SU-DHL-6 (cell line): ENCODE data around the gene SAMD14.

Experiments
- H2AFZ ChIP-seq: fragments of 200-600 bp; sonication (generic); 2 replicates; pipeline ENCODE4 v1.6.1; 2014; ENCODE audit warnings: low read depth, mild to moderate bottlenecking, moderate library complexity, mixed read lengths, antibody characterized with exemption, low read length; ENCODE audit not compliant: severe bottlenecking
- H3F3A ChIP-seq: fragments of 200-600 bp; shearing (Covaris generic); 2 replicates; pipeline ENCODE4 v1.6.0; 2016; ENCODE audit warnings: antibody characterized with exemption, mild to moderate bottlenecking; ENCODE audit not compliant: insufficient read depth
- H3K27ac ChIP-seq: fragments of 200-600 bp; sonication (generic); 2 replicates; pipeline ENCODE4 v1.5.1; 2016; ENCODE audit warnings: low read depth, mild to moderate bottlenecking, low read length, moderate library complexity, mixed read lengths
- H3K27me3 ChIP-seq: fragments of 200-600 bp; sonication (generic), shearing (Covaris generic); 2 replicates; pipeline ENCODE4 v1.6.0; 2014; ENCODE audit warnings: mild to moderate bottlenecking, low read length
- H3K36me3 ChIP-seq: fragments of 200-600 bp; sonication (generic); 2 replicates; pipeline ENCODE4 v1.6.1; 2014; ENCODE audit warnings: mild to moderate bottlenecking, low read length, mixed read lengths
- H3K4me2 ChIP-seq: fragments of 300-600, 200-600 bp; shearing (Covaris generic), sonication (generic); 2 replicates; pipeline ENCODE4 v1.6.0; 2014; ENCODE audit warnings: low read length, low read depth, mild to moderate bottlenecking; ENCODE audit not compliant: poor library complexity, severe bottlenecking
- H3K4me3 ChIP-seq: fragments of 200-600 bp; sonication (generic); 2 replicates; pipeline ENCODE4 v1.5.1; 2014; ENCODE audit warnings: antibody characterized with exemption, low read length, mild to moderate bottlenecking, mixed read lengths; ENCODE audit not compliant: insufficient read depth, poor library complexity, severe bottlenecking
- H3K79me2 ChIP-seq: fragments of 200-600 bp; sonication (generic); 2 replicates; pipeline ENCODE4 v1.6.1; 2014; ENCODE audit warnings: mild to moderate bottlenecking, low read length, moderate library complexity; ENCODE audit not compliant: insufficient read depth
- H3K9ac ChIP-seq: fragments of 200-600 bp; sonication (generic); 2 replicates; pipeline ENCODE4 v1.7.0; 2014; ENCODE audit warnings: mild to moderate bottlenecking, low read length
- H3K9me2 ChIP-seq: fragments of 200-600 bp; sonication (generic); replicated peaks from 2 replicates; pipeline ENCODE4 v1.6.1; 2014; ENCODE audit warnings: low read length; ENCODE audit not compliant: insufficient read depth
- H3K9me3 ChIP-seq: fragments of 200-600 bp; sonication (generic); 2 replicates; pipeline ENCODE4 v1.6.1; 2014; ENCODE audit warnings: low read length, mixed read lengths; ENCODE audit not compliant: insufficient read depth
- H4K20me1 ChIP-seq: fragments of 200-600 bp; sonication (generic); 2 replicates; pipeline ENCODE4 v1.6.1; 2014; ENCODE audit warnings: low read depth, mild to moderate bottlenecking, antibody characterized with exemption, low read length, moderate library complexity, mixed read lengths
- EZH2phosphoT487 ChIP-seq: fragments of 200-600 bp; sonication (generic), shearing (Covaris generic); conservative IDR thresholded peaks from 2 replicates; pipeline ENCODE4 v1.6.1; 2018; ENCODE audit warnings: mild to moderate bottlenecking, antibody characterized with exemption, low read length, moderate library complexity, mixed read lengths
- TF ChIP-seq, protein P1 (sequence below): fragments of 200-600 bp; sonication (generic); IDR thresholded peaks from one replicate; pipeline ENCODE4 v1.5.1; 2017; ENCODE audit warnings: antibody characterized with exemption, mild to moderate bottlenecking, low read length, moderate library complexity; ENCODE audit not compliant: insufficient read depth, poor library complexity, severe bottlenecking

SAMD14 gene

DNA sequence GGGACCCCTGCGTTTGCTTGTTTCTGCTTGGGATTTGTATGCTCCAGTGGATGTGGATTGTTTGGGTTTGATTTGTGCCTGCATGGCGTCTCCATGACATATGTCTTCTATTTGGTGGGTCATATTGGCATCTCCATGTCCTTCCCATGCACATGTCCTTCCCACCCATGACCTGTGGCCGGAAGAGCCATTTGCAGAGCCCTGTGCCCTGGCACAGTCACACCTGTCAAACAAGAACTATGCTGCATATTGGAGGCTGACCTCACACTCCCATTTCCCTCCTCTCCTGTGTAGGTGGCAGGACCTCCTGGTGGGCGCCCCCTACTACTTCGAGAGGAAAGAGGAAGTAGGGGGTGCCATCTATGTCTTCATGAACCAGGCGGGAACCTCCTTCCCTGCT is 58.3 kb downstream of the SAMD14 start:
- no peak overlapping the region for H3K9ac ChIP-seq
- no peak overlapping the region for H2AFZ ChIP-seq
- H3K36me3 ChIP-seq: no peaks in the 10 kb centered on the region
- H3K27ac ChIP-seq: no peak overlapping the region
- H3K79me2 ChIP-seq: no peaks in the 10 kb centered on the region
- H3F3A ChIP-seq: no peaks in the 10 kb centered on the region
- H3K4me3 ChIP-seq: no peak overlapping the region
- H4K20me1 ChIP-seq: no peaks in the 10 kb centered on the region
- no peaks in the 10 kb centered on the region for H3K9me2 ChIP-seq
- no peaks in the 10 kb centered on the region for H3K27me3 ChIP-seq
- no peak for TF ChIP-seq EZH2phosphoT487
- TF ChIP-seq, protein P1, sequence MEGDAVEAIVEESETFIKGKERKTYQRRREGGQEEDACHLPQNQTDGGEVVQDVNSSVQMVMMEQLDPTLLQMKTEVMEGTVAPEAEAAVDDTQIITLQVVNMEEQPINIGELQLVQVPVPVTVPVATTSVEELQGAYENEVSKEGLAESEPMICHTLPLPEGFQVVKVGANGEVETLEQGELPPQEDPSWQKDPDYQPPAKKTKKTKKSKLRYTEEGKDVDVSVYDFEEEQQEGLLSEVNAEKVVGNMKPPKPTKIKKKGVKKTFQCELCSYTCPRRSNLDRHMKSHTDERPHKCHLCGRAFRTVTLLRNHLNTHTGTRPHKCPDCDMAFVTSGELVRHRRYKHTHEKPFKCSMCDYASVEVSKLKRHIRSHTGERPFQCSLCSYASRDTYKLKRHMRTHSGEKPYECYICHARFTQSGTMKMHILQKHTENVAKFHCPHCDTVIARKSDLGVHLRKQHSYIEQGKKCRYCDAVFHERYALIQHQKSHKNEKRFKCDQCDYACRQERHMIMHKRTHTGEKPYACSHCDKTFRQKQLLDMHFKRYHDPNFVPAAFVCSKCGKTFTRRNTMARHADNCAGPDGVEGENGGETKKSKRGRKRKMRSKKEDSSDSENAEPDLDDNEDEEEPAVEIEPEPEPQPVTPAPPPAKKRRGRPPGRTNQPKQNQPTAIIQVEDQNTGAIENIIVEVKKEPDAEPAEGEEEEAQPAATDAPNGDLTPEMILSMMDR: no peak
- H3K9me3 ChIP-seq: no peaks in the 10 kb centered on the region
- H3K4me2 ChIP-seq: no peak overlapping the region

DNA sequence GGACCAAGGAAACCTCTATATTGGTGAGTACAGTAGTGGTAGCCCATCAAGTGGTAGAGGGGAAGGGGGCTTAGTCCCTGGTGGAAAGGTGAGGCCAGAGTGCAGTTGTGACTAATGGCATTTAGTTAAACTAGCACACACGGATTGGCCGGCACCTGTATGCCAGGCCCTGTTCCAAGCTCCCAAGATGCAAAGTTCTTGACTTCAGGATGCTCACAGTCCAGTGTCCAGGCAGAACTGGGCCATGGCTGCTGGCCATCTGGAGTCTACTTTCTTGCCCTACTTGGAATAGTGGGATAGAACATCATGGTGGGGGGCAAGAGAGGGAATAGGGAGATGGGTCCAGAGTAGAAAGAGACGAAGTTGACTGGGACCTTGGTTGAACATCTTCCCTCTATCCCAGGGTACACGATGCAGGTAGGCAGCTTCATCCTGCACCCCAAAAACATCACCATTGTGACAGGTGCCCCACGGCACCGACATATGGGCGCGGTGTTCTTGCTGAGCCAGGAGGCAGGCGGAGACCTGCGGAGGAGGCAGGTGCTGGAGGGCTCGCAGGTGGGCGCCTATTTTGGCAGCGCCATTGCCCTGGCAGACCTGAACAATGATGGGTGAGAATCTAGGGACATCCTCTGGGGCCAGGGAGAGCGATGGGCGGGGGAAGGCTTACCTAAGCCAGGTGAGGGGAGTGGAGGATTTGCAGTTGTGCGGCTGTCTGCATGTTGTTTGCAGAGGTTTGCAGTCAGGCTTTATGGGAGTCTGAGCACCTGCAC is 58.9 kb downstream of the SAMD14 start:
- TF ChIP-seq, protein P1: no peak
- no peak for TF ChIP-seq EZH2phosphoT487
- Histone ChIP-seq H3K4me3 (no peak overlapping the region), H3K9me2 (no peaks in the 10 kb centered on the region), H3K9me3 (no peaks in the 10 kb centered on the region), H3K9ac (no peak overlapping the region), H4K20me1 (no peaks in the 10 kb centered on the region), H3K4me2 (no peak overlapping the region), H3K36me3 (no peaks in the 10 kb centered on the region), H3K27me3 (no peaks in the 10 kb centered on the region), H3K27ac (no peak overlapping the region), H3K79me2 (no peaks in the 10 kb centered on the region), H3F3A (no peaks in the 10 kb centered on the region), H2AFZ (no peak overlapping the region)

DNA sequence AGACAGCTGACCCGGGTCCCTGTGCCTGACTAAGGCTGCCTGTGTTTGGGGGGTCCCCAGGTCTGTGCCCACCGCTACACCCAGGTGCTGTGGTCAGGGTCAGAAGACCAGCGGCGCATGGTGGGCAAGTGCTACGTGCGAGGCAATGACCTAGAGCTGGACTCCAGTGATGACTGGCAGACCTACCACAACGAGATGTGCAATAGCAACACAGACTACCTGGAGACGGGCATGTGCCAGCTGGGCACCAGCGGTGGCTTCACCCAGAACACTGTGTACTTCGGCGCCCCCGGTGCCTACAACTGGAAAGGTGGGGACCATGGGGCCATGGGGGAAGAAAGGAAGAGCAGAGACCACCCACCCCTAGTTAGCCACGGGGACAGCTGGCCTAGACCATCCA is 62.0 kb downstream of the SAMD14 start:
- no peaks in the 10 kb centered on the region for H4K20me1 ChIP-seq
- H3K9me3 ChIP-seq: no peaks in the 10 kb centered on the region
- H3F3A ChIP-seq: no peaks in the 10 kb centered on the region
- no peaks in the 10 kb centered on the region for H3K27me3 ChIP-seq
- no peak overlapping the region for H3K4me3 ChIP-seq
- H3K4me2 ChIP-seq: no peak overlapping the region
- no peak overlapping the region for H3K9ac ChIP-seq
- no peak overlapping the region for H3K27ac ChIP-seq
- H3K9me2 ChIP-seq: no peaks in the 10 kb centered on the region
- no peak for TF ChIP-seq EZH2phosphoT487
- TF ChIP-seq, protein P1: no peak
- H3K79me2 ChIP-seq: no peaks in the 10 kb centered on the region
- no peak overlapping the region for H2AFZ ChIP-seq
- H3K36me3 ChIP-seq: no peaks in the 10 kb centered on the region
